GM13976 (cell line): ENCODE data around the gene JMJD4.

ENCODE experiments used
- DNase-seq: peaks from one replicate; pipeline ENCODE4 v3.0.0; 2012; ENCODE audit warnings: low spot score
- in situ Hi-C: fragments of 300-500 bp; cut with MboI; formaldehyde crosslinking; loops from one replicate; pipeline ENCODE4 v1.12.0; 2022; ENCODE audit warnings: low sequenced_read_pairs, mixed read lengths, inconsistent platforms; ENCODE audit not compliant: unreplicated experiment
- TF ChIP-seq, protein P1 (sequence below): IDR thresholded peaks from 2 replicates; pipeline ENCODE4 v1.5.1; 2012; ENCODE audit warnings: borderline replicate concordance, mild to moderate bottlenecking; ENCODE audit not compliant: insufficient read depth; ENCODE audit errors: extremely low read depth, missing control alignments, control extremely low read depth

Gene JMJD4

DNA sequence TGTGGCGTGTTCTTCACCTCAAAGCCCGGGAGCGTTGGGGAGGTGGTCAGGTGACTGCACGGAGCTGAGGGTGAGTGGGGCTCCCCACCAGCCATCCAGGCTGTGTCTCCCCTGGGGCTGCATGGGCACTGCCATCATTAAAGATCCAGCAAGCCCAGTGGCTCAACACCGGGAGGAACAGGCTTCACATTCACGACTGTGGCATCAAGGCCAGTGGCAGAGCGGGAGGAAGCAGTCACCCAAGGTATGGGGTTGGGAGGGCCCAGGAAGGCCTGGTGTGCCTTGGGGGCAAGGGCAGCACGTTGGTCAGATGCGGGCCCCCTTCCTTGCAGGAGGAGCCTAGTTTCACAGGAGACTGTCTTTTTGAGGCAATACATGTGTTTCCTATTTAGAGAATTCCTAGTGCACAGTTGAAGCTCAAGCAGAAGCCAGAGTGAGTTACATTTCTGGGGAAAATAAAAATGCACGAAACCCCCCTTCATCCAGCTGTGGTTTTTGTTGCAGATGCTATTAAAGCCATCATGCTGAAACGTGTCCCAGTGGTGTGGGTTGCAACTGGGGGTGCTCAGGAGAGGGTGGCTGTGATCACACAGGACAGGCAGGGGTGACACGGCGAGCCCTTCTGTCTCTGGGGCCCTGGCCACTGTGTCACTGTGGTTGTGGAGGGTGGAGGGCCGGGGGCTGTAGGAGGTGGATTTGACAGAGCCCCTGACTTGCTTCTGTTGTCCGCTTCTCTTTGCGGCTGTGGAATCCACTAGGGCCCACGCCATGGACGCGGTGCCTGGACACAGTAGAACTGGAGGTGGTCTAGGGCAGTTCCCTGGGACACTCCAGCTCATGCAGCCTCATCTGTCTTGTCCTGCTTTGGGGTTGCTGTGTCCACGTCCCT is 34.2 kb upstream of the JMJD4 start:
- TF ChIP-seq, protein P1, sequence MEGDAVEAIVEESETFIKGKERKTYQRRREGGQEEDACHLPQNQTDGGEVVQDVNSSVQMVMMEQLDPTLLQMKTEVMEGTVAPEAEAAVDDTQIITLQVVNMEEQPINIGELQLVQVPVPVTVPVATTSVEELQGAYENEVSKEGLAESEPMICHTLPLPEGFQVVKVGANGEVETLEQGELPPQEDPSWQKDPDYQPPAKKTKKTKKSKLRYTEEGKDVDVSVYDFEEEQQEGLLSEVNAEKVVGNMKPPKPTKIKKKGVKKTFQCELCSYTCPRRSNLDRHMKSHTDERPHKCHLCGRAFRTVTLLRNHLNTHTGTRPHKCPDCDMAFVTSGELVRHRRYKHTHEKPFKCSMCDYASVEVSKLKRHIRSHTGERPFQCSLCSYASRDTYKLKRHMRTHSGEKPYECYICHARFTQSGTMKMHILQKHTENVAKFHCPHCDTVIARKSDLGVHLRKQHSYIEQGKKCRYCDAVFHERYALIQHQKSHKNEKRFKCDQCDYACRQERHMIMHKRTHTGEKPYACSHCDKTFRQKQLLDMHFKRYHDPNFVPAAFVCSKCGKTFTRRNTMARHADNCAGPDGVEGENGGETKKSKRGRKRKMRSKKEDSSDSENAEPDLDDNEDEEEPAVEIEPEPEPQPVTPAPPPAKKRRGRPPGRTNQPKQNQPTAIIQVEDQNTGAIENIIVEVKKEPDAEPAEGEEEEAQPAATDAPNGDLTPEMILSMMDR, result no peak
- in situ Hi-C loops, result no loop called here
- no peak for DNase-seq

GRCh38 chr1:227768640-227769039 is 33.5 kb upstream of the JMJD4 start:
- no peak for DNase-seq
- TF ChIP-seq, protein P1, result no peak
- in situ Hi-C loops, result no loop called here

DNA sequence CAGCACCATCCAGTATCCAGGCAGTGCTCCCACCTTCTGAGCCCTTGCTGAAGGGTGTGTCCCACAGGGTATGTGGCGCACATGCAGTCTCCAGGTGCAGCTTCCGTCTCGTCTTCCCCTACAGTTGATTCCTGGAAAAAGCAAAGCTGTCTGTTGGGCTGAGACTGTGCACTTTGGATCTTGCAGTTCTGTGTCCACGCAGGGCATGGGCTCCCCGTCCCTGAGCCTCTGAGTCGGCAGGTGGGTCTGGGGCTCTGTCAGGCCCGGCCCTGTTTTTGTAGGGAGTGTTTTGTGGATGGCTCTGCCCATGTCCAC is 33.0 kb upstream of the JMJD4 start:
- no peak for DNase-seq
- TF ChIP-seq, protein P1, result no peak
- in situ Hi-C loops, result no loop called here

- TF ChIP-seq, protein P1, result no peak
- no peak for DNase-seq
- in situ Hi-C loops, result no loop called here
Measured at GRCh38 chr1:227767401-227768124, 32.5 kb upstream of the JMJD4 start.

- in situ Hi-C loops, result no loop called here
- no peak for DNase-seq
- TF ChIP-seq, protein P1, result no peak
Measured at GRCh38 chr1:227766653-227767277, 31.7 kb upstream of the JMJD4 start.

- TF ChIP-seq, protein P1, result no peak
- in situ Hi-C loops, result no loop called here
- no peak for DNase-seq
Measured at GRCh38 chr1:227766015-227766634, 31.0 kb upstream of the JMJD4 start.
